ENCODE measurements around the gene BNC2.
"Not testable (repeated sequence)": the region's sequence is repeated elsewhere in the genome, so short reads cannot be mapped to it uniquely, and the experiment has no call there.

The BNC2 gene

DNA sequence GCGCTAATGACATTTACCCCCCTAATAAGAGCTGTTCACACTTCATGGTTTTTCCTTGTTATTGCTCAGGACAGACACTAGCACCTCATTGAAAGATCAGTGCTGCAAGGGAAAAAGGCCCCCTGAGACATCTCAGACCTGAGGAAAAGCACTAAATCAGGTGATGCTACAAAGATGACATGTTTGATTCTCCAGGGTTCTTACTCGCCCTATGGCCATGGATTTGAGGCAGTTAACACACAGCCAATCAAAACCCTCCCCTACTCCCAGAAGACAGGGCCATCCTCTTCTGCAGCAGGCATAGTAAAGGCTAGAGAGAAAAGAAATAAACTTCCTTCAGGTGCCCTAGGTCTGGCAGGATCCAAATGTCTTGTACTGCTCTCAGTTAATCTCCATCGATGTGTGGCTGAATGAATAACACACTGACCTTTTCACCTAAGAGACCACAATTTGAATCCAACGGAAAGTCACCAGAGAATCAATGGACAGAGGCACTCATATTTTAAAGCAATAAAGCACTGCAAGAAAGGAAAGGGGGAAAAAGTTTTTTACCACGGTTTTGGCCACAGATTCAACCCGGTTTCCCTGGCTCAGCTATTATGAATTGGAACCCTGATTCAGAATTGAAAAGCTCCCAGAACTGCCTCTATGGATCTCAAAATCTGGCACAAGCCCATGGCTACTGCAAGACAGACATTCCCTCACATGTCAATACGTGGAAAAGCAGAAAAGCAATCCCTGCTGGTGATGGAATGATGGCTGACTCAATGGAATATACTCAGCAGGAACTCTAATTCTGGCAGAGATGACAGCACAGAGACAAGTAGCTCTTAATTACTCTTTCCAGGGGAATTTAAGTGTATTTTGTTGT is 329.5 kb downstream of the BNC2 start:
- H3K56ac ChIP-seq (ENCODE audit: low read length): no peak overlapping the region
- no peak overlapping the region for H3K4me2 ChIP-seq (ENCODE audit: low read length)
- H3K4me3 ChIP-seq (ENCODE audit: low read length): no peak overlapping the region
- no peak overlapping the region for H2BK5ac ChIP-seq (ENCODE audit: low read length)
- H3K27me3 ChIP-seq (ENCODE audit: insufficient read depth, low read length, poor library complexity): no peaks in the 10 kb centered on the region
- no peaks in the 10 kb centered on the region for H3K79me2 ChIP-seq (ENCODE audit: control insufficient read depth, insufficient read depth, low read length)
- no peaks in the 10 kb centered on the region for H3K36me3 ChIP-seq (ENCODE audit: control insufficient read depth, insufficient read depth, low read length)
- H3K9ac ChIP-seq (ENCODE audit: low read length): no peak overlapping the region
- H3K4me1 ChIP-seq (ENCODE audit: control insufficient read depth, low read depth, low read length): no peaks in the 10 kb centered on the region
- H2AK5ac ChIP-seq (ENCODE audit: low read length): no peak overlapping the region
- DNase-seq: peak; percentile 39
- H3K27ac ChIP-seq (ENCODE audit: low read depth, low read length): no peak overlapping the region
- no peak overlapping the region for H3K23ac ChIP-seq (ENCODE audit: low read length)
- H2BK120ac ChIP-seq (ENCODE audit: low read depth, low read length): no peak overlapping the region
- no peak overlapping the region for H3K4ac ChIP-seq (ENCODE audit: low read depth, low read length)
- no peak overlapping the region for H2BK15ac ChIP-seq (replicated peaks; ENCODE audit: low read depth)
- H4K5ac ChIP-seq (ENCODE audit: low read length): no peak overlapping the region
- no peak overlapping the region for H4K8ac ChIP-seq (ENCODE audit: low read depth, low read length)
- H3K79me1 ChIP-seq (ENCODE audit: low read length): no peaks in the 10 kb centered on the region
- peak overlapping the region; percentile 39 for H3K18ac ChIP-seq (ENCODE audit: low read length)
- WGBS (ENCODE audit: extremely low coverage, insufficient coverage, low lambda C conversion rate): no CpG with 5 or more reads among the region's 7 CpGs

DNA sequence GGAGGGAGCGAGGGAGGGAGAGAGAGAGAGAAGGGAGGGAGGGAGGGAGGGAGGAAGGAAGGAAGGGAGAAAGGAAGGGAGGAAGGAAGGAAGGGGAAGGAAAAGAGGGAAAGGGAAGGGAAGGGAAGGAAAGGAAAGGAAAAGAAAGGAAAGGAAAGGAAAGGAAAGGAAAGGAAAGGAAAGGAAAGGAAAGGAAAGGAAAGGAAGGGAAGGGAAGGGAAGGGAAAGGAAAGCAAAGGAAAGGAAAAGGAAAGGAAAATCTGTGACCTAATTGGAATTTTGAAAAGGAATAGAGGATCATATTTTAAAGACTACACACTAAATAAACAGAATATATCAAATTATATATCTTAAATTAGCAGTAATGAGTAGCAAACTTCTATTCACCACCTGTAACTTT is 330.8 kb downstream of the BNC2 start:
- not testable (repeated sequence) for H2AK5ac ChIP-seq (ENCODE audit: low read length); H3K79me1 ChIP-seq (ENCODE audit: low read length); H3K36me3 ChIP-seq (ENCODE audit: control insufficient read depth, insufficient read depth, low read length); H2BK120ac ChIP-seq (ENCODE audit: low read depth, low read length); H3K4me3 ChIP-seq (ENCODE audit: low read length); H3K4me2 ChIP-seq (ENCODE audit: low read length); DNase-seq; H2BK5ac ChIP-seq (ENCODE audit: low read length); H4K5ac ChIP-seq (ENCODE audit: low read length); H3K27ac ChIP-seq (ENCODE audit: low read depth, low read length); H3K56ac ChIP-seq (ENCODE audit: low read length); H3K9ac ChIP-seq (ENCODE audit: low read length); H3K23ac ChIP-seq (ENCODE audit: low read length); H3K18ac ChIP-seq (ENCODE audit: low read length); H2BK15ac ChIP-seq (replicated peaks; ENCODE audit: low read depth); H3K79me2 ChIP-seq (ENCODE audit: control insufficient read depth, insufficient read depth, low read length); H3K4me1 ChIP-seq (ENCODE audit: control insufficient read depth, low read depth, low read length); H4K8ac ChIP-seq (ENCODE audit: low read depth, low read length); H3K4ac ChIP-seq (ENCODE audit: low read depth, low read length); H3K27me3 ChIP-seq (ENCODE audit: insufficient read depth, low read length, poor library complexity)
- WGBS (ENCODE audit: extremely low coverage, insufficient coverage, low lambda C conversion rate): no CpG with 5 or more reads among the region's 1 CpG

DNA sequence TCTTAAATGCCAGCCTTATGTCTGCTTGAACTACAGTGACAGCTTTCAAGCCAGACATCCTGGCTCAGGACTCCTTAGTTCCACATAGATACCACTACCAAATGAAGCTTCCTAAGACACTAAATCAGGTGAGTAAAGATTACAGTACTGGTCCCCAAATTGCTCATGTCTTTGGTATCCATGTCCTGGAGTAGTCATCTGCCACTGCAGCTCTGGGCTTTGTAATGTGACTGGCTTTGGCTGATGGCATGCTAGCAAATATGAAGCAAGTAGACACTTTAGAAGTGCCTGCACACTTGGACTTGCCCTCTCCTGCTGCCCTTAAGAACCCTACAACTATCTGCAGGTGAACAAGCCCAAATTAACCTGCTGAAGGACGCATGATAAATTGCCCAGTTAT is 334.9 kb downstream of the BNC2 start:
- H3K9ac ChIP-seq (ENCODE audit: low read length): no peak overlapping the region
- no peak overlapping the region for H3K4me2 ChIP-seq (ENCODE audit: low read length)
- no peak overlapping the region for H2BK15ac ChIP-seq (replicated peaks; ENCODE audit: low read depth)
- H2BK5ac ChIP-seq (ENCODE audit: low read length): no peak overlapping the region
- WGBS (ENCODE audit: extremely low coverage, insufficient coverage, low lambda C conversion rate): no CpG with 5 or more reads among the region's 1 CpG
- H3K79me2 ChIP-seq (ENCODE audit: control insufficient read depth, insufficient read depth, low read length): no peaks in the 10 kb centered on the region
- H3K18ac ChIP-seq (ENCODE audit: low read length): no peak overlapping the region
- H3K79me1 ChIP-seq (ENCODE audit: low read length): no peaks in the 10 kb centered on the region
- no peak overlapping the region for H2BK120ac ChIP-seq (ENCODE audit: low read depth, low read length)
- no peak overlapping the region for H3K4ac ChIP-seq (ENCODE audit: low read depth, low read length)
- no peak overlapping the region for H3K23ac ChIP-seq (ENCODE audit: low read length)
- H3K27me3 ChIP-seq (ENCODE audit: insufficient read depth, low read length, poor library complexity): no peaks in the 10 kb centered on the region
- no peak overlapping the region for H4K8ac ChIP-seq (ENCODE audit: low read depth, low read length)
- H3K4me3 ChIP-seq (ENCODE audit: low read length): no peak overlapping the region
- no peak overlapping the region for H2AK5ac ChIP-seq (ENCODE audit: low read length)
- no peak overlapping the region for H3K56ac ChIP-seq (ENCODE audit: low read length)
- no peak overlapping the region for H4K5ac ChIP-seq (ENCODE audit: low read length)
- no peaks in the 10 kb centered on the region for H3K36me3 ChIP-seq (ENCODE audit: control insufficient read depth, insufficient read depth, low read length)
- H3K4me1 ChIP-seq (ENCODE audit: control insufficient read depth, low read depth, low read length): no peaks in the 10 kb centered on the region
- DNase-seq: no peak
- no peak overlapping the region for H3K27ac ChIP-seq (ENCODE audit: low read depth, low read length)

DNA sequence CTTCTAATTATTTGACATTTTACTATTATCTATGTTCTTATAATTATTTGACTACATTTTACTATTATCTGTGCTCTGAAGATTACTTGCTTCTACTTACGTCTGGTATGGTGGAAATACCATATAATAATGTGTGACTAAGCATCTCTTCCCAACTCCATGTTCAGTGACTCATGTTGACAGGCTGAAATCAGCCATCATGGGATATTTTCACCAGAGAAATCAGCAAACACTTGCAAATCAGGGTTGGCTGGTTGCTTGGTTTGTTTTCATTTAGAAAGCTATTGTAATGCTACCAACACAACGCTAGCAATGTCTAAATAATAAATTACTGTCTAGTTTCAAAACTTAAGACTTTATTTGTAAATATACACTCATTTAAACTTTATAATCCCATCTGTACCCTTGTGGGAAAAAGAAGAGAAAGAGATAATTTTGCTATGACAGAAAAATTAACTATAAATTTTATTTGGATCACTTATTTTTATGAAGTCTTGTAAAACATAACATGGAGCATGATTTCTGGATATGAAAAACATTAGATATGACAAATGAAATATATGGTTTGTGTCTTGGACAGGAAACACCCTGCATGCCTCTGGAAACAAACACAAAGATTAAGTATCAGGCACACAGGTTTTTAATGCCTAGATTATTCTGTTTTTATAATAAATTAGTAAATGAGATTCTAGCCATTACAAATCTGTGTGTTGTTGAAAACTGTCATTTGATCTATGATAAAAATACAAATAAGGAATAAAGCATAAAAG is 337.6 kb downstream of the BNC2 start:
- Histone ChIP-seq H4K5ac (ENCODE audit: low read length) (no peak overlapping the region), H2BK15ac (replicated peaks; ENCODE audit: low read depth) (no peak overlapping the region), H2BK120ac (ENCODE audit: low read depth, low read length) (no peak overlapping the region), H4K8ac (ENCODE audit: low read depth, low read length) (no peak overlapping the region), H3K56ac (ENCODE audit: low read length) (no peak overlapping the region), H3K9ac (ENCODE audit: low read length) (no peak overlapping the region), H2AK5ac (ENCODE audit: low read length) (no peak overlapping the region), H3K4ac (ENCODE audit: low read depth, low read length) (no peak overlapping the region), H3K27me3 (ENCODE audit: insufficient read depth, low read length, poor library complexity) (no peaks in the 10 kb centered on the region), H3K4me2 (ENCODE audit: low read length) (no peak overlapping the region), H3K23ac (ENCODE audit: low read length) (no peak overlapping the region), H3K18ac (ENCODE audit: low read length) (no peak overlapping the region), H3K79me2 (ENCODE audit: control insufficient read depth, insufficient read depth, low read length) (no peaks in the 10 kb centered on the region), H3K4me3 (ENCODE audit: low read length) (no peak overlapping the region), H3K4me1 (ENCODE audit: control insufficient read depth, low read depth, low read length) (no peaks in the 10 kb centered on the region), H3K79me1 (ENCODE audit: low read length) (no peaks in the 10 kb centered on the region), H2BK5ac (ENCODE audit: low read length) (no peak overlapping the region), H3K36me3 (ENCODE audit: control insufficient read depth, insufficient read depth, low read length) (no peaks in the 10 kb centered on the region), H3K27ac (ENCODE audit: low read depth, low read length) (no peak overlapping the region)
- DNase-seq: no peak
- WGBS (ENCODE audit: extremely low coverage, insufficient coverage, low lambda C conversion rate): no CpG with 5 or more reads among the region's 2 CpGs

DNA sequence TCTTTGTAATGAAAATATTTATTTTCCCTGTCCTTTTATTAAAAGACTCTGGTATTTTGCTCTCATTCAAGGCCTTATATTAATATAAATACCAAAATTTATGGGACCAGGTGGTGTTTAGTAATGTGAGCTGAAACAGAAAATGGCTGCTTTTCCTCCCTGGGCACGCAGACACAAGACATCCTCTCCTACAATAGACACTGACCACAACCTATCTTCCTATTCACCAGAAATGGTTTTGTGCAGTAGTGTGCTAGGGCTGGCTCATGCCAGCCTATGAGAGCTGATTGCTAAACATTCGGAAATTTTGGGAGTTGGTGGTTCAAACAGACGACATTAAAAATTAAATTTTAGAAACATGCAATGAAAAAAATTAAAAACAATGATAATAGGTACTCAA is 338.2 kb downstream of the BNC2 start:
- Histone ChIP-seq H3K27ac (ENCODE audit: low read depth, low read length) (no peak overlapping the region), H2AK5ac (ENCODE audit: low read length) (no peak overlapping the region), H3K4me1 (ENCODE audit: control insufficient read depth, low read depth, low read length) (peaks cover 4% of the 10 kb centered on the region), H3K79me2 (ENCODE audit: control insufficient read depth, insufficient read depth, low read length) (no peaks in the 10 kb centered on the region), H2BK15ac (replicated peaks; ENCODE audit: low read depth) (no peak overlapping the region), H4K5ac (ENCODE audit: low read length) (no peak overlapping the region), H3K4me2 (ENCODE audit: low read length) (no peak overlapping the region), H3K56ac (ENCODE audit: low read length) (no peak overlapping the region), H3K18ac (ENCODE audit: low read length) (no peak overlapping the region), H3K4ac (ENCODE audit: low read depth, low read length) (no peak overlapping the region), H3K4me3 (ENCODE audit: low read length) (no peak overlapping the region), H4K8ac (ENCODE audit: low read depth, low read length) (no peak overlapping the region), H3K23ac (ENCODE audit: low read length) (no peak overlapping the region), H2BK120ac (ENCODE audit: low read depth, low read length) (no peak overlapping the region), H3K9ac (ENCODE audit: low read length) (no peak overlapping the region), H3K79me1 (ENCODE audit: low read length) (no peaks in the 10 kb centered on the region), H3K27me3 (ENCODE audit: insufficient read depth, low read length, poor library complexity) (no peaks in the 10 kb centered on the region), H3K36me3 (ENCODE audit: control insufficient read depth, insufficient read depth, low read length) (no peaks in the 10 kb centered on the region), H2BK5ac (ENCODE audit: low read length) (no peak overlapping the region)
- WGBS (ENCODE audit: extremely low coverage, insufficient coverage, low lambda C conversion rate): no CpG with 5 or more reads among the region's 3 CpGs
- no peak for DNase-seq
